Ovary (tissue), 3 donors: ENCODE measurements around the gene ENTR1.

Experiments
- CTCF ChIP-seq, 3 donors: fragments of 450-650 bp in 2 of 3; fragments of 200-600 bp in 1 of 3; IDR thresholded peaks; one replicate each; pipeline versions ENCODE4 v1.5.1 to v1.8.0; 2016 to 2022; ENCODE audit warnings: antibody characterized with exemption in 3 of 3, mild to moderate bottlenecking in 1 of 3
- EP300 ChIP-seq: sonication (generic); formaldehyde crosslinking; IDR thresholded peaks from one replicate; pipeline ENCODE4 v1.6.1; 2017; ENCODE audit warnings: antibody characterized with exemption
- POLR2A ChIP-seq: fragments of 450-650 bp; IDR thresholded peaks from one replicate; pipeline ENCODE4 v1.6.1; 2017; ENCODE audit warnings: antibody characterized with exemption, mild to moderate bottlenecking, moderate library complexity
- donor health status: DM: no; HTN: no; CAD: no.

- TF ChIP-seq CTCF (IDR thresholded peaks at IDR 0.05): no peak
- TF ChIP-seq POLR2A: no peak
- no peak for TF ChIP-seq EP300
Measured at GRCh38 chr9:136402067-136402466, 8.3 kb downstream of the ENTR1 start.
